Suprapubic skin (tissue), 4 donors: ENCODE measurements around the gene PTPN1. TPM values are rescaled to one million over a fixed set of nuclear protein-coding genes. Genes with fewer than 3 reads are reported as not detected.
"Not testable (repeated sequence)": the region's sequence is repeated elsewhere in the genome, so short reads cannot be mapped to it uniquely, and the experiment has no call there.

Experiments
- DNase-seq, 2 donors: peaks; one replicate each; pipeline ENCODE4 v3.0.0-alpha.2; 2019; ENCODE audit warnings: low spot score in 2 of 2
- H3K27ac ChIP-seq: fragments of 200-600 bp; sonication (generic); one replicate; pipeline ENCODE4 v1.5.1; 2019
- H3K27me3 ChIP-seq: fragments of 200-600 bp; sonication (generic); one replicate; pipeline ENCODE4 v1.5.1; 2019
- H3K36me3 ChIP-seq: fragments of 200-600 bp; sonication (generic); one replicate; pipeline ENCODE4 v1.5.1; 2019
- H3K4me1 ChIP-seq: fragments of 200-600 bp; sonication (generic); one replicate; pipeline ENCODE4 v1.5.1; 2019
- H3K4me3 ChIP-seq: fragments of 200-600 bp; sonication (generic); one replicate; pipeline ENCODE4 v1.5.1; 2019; ENCODE audit warnings: mild to moderate bottlenecking
- H3K9me3 ChIP-seq: fragments of 200-600 bp; sonication (generic); one replicate; pipeline ENCODE4 v1.5.1; 2019
- EP300 ChIP-seq: sonication (generic); formaldehyde crosslinking; IDR thresholded peaks from one replicate; pipeline ENCODE4 v1.6.1; 2017; ENCODE audit warnings: antibody characterized with exemption
- POLR2A ChIP-seq, 2 donors: fragments of 450-650 bp; IDR thresholded peaks; one replicate each; pipeline ENCODE4 v1.6.1; 2017; ENCODE audit warnings: antibody characterized with exemption in 2 of 2, mild to moderate bottlenecking in 2 of 2, moderate library complexity in 2 of 2
- POLR2AphosphoS5 ChIP-seq, 3 donors: sonication (generic); formaldehyde crosslinking; IDR thresholded peaks; one replicate each; pipeline ENCODE4 v1.6.1; 2017; ENCODE audit warnings: antibody characterized with exemption in 3 of 3
- WGBS: methylation state at CpG from one replicate; pipeline ENCODE4 v1.1.5; 2018; 5-methylcytosine and 5-hydroxymethylcytosine counted together
- total RNA-seq, 4 donors: library from RNA; depleted of rRNA; stranded (reverse); fragments of >200 nt; gene quantifications; one replicate each; pipeline ENCODE4 v1.1.0, GENCODE V29; 2016
- TF ChIP-seq, protein P1 (sequence below), 2 donors: fragments of 200-600 bp in 1 of 2; fragments of 450-650 bp in 1 of 2; sonication (generic) in 1 of 2; IDR thresholded peaks; one replicate each; pipeline ENCODE4 v1.5.1; 2016 to 2019; ENCODE audit warnings: antibody characterized with exemption in 2 of 2, mild to moderate bottlenecking in 1 of 2, moderate library complexity in 1 of 2

PTPN1 gene
- total RNA-seq, 4 donors from 2014 or later: 33.4 to 40.9 (median 36.2) TPM

GRCh38 chr20:50595988-50596693, 86.0 kb downstream of the PTPN1 start:
- Histone ChIP-seq H3K36me3 (no peaks in the 10 kb centered on the region), H3K27ac (no peak overlapping the region), H3K4me1 (no peaks in the 10 kb centered on the region), H3K9me3 (no peaks in the 10 kb centered on the region), H3K27me3 (peaks cover 10% of the 10 kb centered on the region), H3K4me3 (no peak overlapping the region)
- TF ChIP-seq POLR2AphosphoS5 (IDR thresholded peaks at IDR 0.05): no peak
- TF ChIP-seq, protein P1, sequence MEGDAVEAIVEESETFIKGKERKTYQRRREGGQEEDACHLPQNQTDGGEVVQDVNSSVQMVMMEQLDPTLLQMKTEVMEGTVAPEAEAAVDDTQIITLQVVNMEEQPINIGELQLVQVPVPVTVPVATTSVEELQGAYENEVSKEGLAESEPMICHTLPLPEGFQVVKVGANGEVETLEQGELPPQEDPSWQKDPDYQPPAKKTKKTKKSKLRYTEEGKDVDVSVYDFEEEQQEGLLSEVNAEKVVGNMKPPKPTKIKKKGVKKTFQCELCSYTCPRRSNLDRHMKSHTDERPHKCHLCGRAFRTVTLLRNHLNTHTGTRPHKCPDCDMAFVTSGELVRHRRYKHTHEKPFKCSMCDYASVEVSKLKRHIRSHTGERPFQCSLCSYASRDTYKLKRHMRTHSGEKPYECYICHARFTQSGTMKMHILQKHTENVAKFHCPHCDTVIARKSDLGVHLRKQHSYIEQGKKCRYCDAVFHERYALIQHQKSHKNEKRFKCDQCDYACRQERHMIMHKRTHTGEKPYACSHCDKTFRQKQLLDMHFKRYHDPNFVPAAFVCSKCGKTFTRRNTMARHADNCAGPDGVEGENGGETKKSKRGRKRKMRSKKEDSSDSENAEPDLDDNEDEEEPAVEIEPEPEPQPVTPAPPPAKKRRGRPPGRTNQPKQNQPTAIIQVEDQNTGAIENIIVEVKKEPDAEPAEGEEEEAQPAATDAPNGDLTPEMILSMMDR (IDR thresholded peaks at IDR 0.05): no peak
- no peak for TF ChIP-seq EP300
- TF ChIP-seq POLR2A (IDR thresholded peaks at IDR 0.05): no peak
- DNase-seq: no peak
- WGBS: 34% methylated on average over 15 of the region's 15 CpGs

- WGBS: 81% methylated on average over 11 of the region's 11 CpGs
- H3K36me3 ChIP-seq: no peaks in the 10 kb centered on the region
These were observed 86.5 kb downstream of the PTPN1 start for GRCh38 chr20:50596694-50597021.

DNA sequence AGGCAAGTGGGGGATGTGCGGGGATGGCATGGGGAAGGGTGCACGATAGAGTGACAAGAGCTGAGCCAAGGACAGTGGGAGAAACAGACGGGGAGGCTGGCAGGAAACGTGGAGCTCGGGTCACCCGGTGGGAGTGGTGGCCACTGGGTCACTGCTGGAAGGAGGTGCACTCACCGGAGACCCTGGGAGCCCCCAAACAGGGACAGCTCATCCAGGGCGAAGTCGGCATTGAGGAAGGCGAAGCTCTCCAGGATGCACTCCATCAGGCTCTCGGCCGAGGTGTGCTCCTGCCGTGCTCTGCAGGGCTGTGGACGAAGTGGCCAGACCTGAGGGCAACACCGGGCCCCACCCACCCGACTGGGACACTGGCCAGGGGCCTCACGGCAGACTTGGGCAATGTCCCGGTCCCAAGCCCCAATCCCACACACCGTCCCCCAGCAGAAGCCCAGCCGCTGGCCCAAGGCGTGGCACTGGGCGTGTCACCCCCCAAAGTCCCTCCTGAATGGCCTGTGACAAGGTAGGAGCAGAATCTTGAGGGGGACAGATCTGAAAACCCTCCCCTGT, 87.3 kb downstream of the PTPN1 start:
- no peaks in the 10 kb centered on the region for H3K36me3 ChIP-seq
- peaks cover 10% of the 10 kb centered on the region for H3K27me3 ChIP-seq
- no peak overlapping the region for H3K27ac ChIP-seq
- no peak for TF ChIP-seq EP300
- no peak for TF ChIP-seq POLR2AphosphoS5 (IDR thresholded peaks at IDR 0.05)
- TF ChIP-seq POLR2A (IDR thresholded peaks at IDR 0.05): no peak
- TF ChIP-seq, protein P1 (IDR thresholded peaks at IDR 0.05): no peak
- no peak overlapping the region for H3K4me3 ChIP-seq
- no peaks in the 10 kb centered on the region for H3K4me1 ChIP-seq
- DNase-seq: no peak
- no peaks in the 10 kb centered on the region for H3K9me3 ChIP-seq
- 79% methylated on average over 13 of the region's 22 CpGs for WGBS

More at GRCh38 chr20:50596694-50597021, 86.5 kb downstream of the PTPN1 start:
- DNase-seq: no peak
- H3K4me1 ChIP-seq: no peaks in the 10 kb centered on the region
- H3K4me3 ChIP-seq: no peak overlapping the region
- H3K9me3 ChIP-seq: no peaks in the 10 kb centered on the region
- no peak overlapping the region for H3K27ac ChIP-seq
- TF ChIP-seq POLR2AphosphoS5 (IDR thresholded peaks at IDR 0.05): no peak
- no peak for TF ChIP-seq EP300
- TF ChIP-seq, protein P1 (IDR thresholded peaks at IDR 0.05): no peak
- TF ChIP-seq POLR2A (IDR thresholded peaks at IDR 0.05): no peak
- peaks cover 10% of the 10 kb centered on the region for H3K27me3 ChIP-seq

DNA sequence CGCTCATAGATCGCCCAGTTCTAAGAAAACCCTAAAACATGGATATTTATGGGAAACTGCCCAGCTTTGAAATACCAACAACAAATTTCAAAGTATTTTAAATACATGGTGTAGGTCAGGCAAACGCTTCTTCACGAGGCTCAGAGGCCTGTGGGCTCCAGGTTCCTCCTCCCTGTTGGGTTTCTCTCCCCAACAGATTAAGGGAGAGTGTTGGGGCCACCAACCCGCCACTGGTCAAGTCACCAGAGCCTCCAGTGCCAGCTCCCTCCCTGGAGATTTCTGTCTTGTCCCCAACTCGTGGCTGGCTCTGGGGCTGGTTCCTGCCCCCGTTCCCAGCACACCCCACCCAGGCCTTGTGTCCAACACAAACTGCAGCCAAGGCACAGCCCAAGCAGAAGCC, 87.9 kb downstream of the PTPN1 start:
- Histone ChIP-seq H3K9me3 (no peaks in the 10 kb centered on the region), H3K36me3 (no peaks in the 10 kb centered on the region), H3K4me1 (no peaks in the 10 kb centered on the region), H3K4me3 (no peak overlapping the region), H3K27me3 (peaks cover 10% of the 10 kb centered on the region), H3K27ac (no peak overlapping the region)
- WGBS: 72% methylated on average over 7 of the region's 7 CpGs
- TF ChIP-seq POLR2A (IDR thresholded peaks at IDR 0.05) (no peak), POLR2AphosphoS5 (IDR thresholded peaks at IDR 0.05) (no peak), EP300 (no peak)
- TF ChIP-seq, protein P1 (IDR thresholded peaks at IDR 0.05): no peak
- DNase-seq: no peak

DNA sequence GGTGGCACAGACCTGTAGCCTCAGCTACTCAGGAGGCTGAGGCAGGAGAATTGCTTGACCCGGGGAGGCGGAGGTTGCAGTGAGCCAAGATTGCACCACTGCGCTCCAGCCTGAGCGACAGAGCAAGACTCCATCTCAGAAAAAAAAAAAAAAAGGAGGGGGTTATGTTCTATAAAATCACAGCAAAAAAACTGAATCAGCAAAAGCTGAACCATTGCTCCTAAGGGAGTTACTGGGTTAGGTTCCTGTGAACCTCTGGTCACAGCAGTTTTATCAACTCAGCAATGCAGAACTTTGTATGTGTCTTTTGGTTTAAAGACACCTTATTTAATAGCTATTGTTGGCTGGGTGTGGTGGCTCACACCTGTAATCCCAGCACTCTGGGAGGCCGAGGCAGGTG, 88.6 kb downstream of the PTPN1 start:
- DNase-seq: not testable (repeated sequence)

More for the DNA sequence above, 88.6 kb downstream of the PTPN1 start:
- H3K36me3 ChIP-seq, H3K9me3 ChIP-seq, H3K4me1 ChIP-seq, H3K27ac ChIP-seq, H3K4me3 ChIP-seq: not testable (repeated sequence)
- 96% methylated on average over 5 of the region's 5 CpGs for WGBS
- peaks cover 10% of the 10 kb centered on the region for H3K27me3 ChIP-seq
